Measurements from ENCODE around the gene GFER. TPM values are rescaled to one million over a fixed set of nuclear protein-coding genes. Genes with fewer than 3 reads are reported as not detected.

The GFER gene
- polyA plus RNA-seq, 1 of the 3 experiments (the other 2 are of a cell fraction), result 20.4 TPM

GRCh38 chr16:1985466-1986150 is 1.6 kb downstream of the GFER start (continued):
- no peak for TF ChIP-seq USF2 (IDR thresholded peaks at IDR 0.05; ENCODE audit: borderline replicate concordance, low read depth, low read length)
- no peak for TF ChIP-seq EP300 (IDR thresholded peaks at IDR 0.05; ENCODE audit: borderline replicate concordance in 1 of 2, low read depth in 1 of 2, low read length in 1 of 2)
- no peak for TF ChIP-seq RFX5 (IDR thresholded peaks at IDR 0.05; ENCODE audit: low read length)
- no peak for TF ChIP-seq GATA2 (CRISPR knock-in tag; IDR thresholded peaks at IDR 0.05)
- no peak for TF ChIP-seq RCOR1 (IDR thresholded peaks at IDR 0.05; ENCODE audit: low read length)
- no peak for TF ChIP-seq MEF2A (IDR thresholded peaks at IDR 0.05; ENCODE audit: borderline replicate concordance, low read depth)
- TF ChIP-seq NRF1 (IDR thresholded peaks at IDR 0.05; ENCODE audit: low read depth, low read length), result no peak
- TF ChIP-seq SIN3A (IDR thresholded peaks at IDR 0.05; ENCODE audit: borderline replicate concordance, low read depth, low read length), result no peak

GRCh38 chr16:1987198-1987597 is 3.2 kb downstream of the GFER start:
- H2AFZ ChIP-seq (ENCODE audit: low read depth), result no peak overlapping the region
- H4K20me1 ChIP-seq (ENCODE audit: insufficient read depth), result no peaks in the 10 kb centered on the region
- H3K4me1 ChIP-seq (ENCODE audit: control insufficient read depth in 1 of 2, insufficient read depth in 2 of 2, low read depth in 1 of 2, low read length in 1 of 2), result peaks cover 8 to 34% of the 10 kb centered on the region in 2 experiments; a peak in 2 of 4 replicates
- H3K9ac ChIP-seq, result no peak overlapping the region
- peaks cover 13% of the 10 kb centered on the region for H3F3A ChIP-seq (replicated peaks; ENCODE audit: insufficient read depth)
- no peaks in the 10 kb centered on the region for H3K27me3 ChIP-seq (ENCODE audit: insufficient read depth)
- no peak for TF ChIP-seq JUND (IDR thresholded peaks at IDR 0.05)
- TF ChIP-seq REST (IDR thresholded peaks at IDR 0.05; ENCODE audit: low read depth, low read length), result no peak
- ChIA-PET POLR2A (interaction anchor here (1.0 to 1.4 kb wide), 2 partner anchors 15 to 22 kb away, joined by 4 to 5 read pairs; partner anchors contain the start of genes RPS2 and TBL3), CTCF (interaction anchor here (0.8 to 12.9 kb wide), 2 partner anchors 17 to 220 kb away, joined by 3 to 108 read pairs; no protein-coding TSS in a partner anchor)
- H3K4me2 ChIP-seq, result no peak overlapping the region
- 89% methylated on average over 3 of the region's 10 CpGs for WGBS (ENCODE audit: low lambda C conversion rate)
- H3K4me3 ChIP-seq (ENCODE audit: low read depth in 2 of 2, low read length in 1 of 2), result no peak overlapping the region
- H3K27ac ChIP-seq (ENCODE audit: low read depth in 2 of 2, low read length in 1 of 2), result no peak overlapping the region
- no peaks in the 10 kb centered on the region for H3K9me2 ChIP-seq
- H3K9me3 ChIP-seq, result no peaks in the 10 kb centered on the region
- H3K79me2 ChIP-seq (ENCODE audit: insufficient read depth), result peaks cover 19% of the 10 kb centered on the region; the same call in 1 of the 2 replicates
- H3K36me3 ChIP-seq (replicated peaks in 1 of 2; ENCODE audit: control insufficient read depth in 1 of 2, insufficient read depth in 2 of 2, low read length in 1 of 2), result peaks cover 5 to 13% of the 10 kb centered on the region in 2 experiments
- DNase-seq, result no peak
